Measurements from ENCODE around the gene ZNF821. TPM values are rescaled to one million over a fixed set of nuclear protein-coding genes. Genes with fewer than 3 reads are reported as not detected.

Gene ZNF821
- total RNA-seq, 1 experiment from 2014 or later, result 19.8 TPM

GRCh38 chr16:71859762-71860521, 24.0 kb downstream of the ZNF821 start:
- no peak for DNase-seq
- no peaks in the 10 kb centered on the region for H3K27me3 ChIP-seq (ENCODE audit: control insufficient read depth, insufficient read depth, low read length)
- H3K36me3 ChIP-seq (replicated peaks; ENCODE audit: control insufficient read depth, insufficient read depth, low read length), result peaks cover 14% of the 10 kb centered on the region
- no peak overlapping the region for H3K4me3 ChIP-seq (ENCODE audit: insufficient read depth, low read depth, low read length)

GRCh38 chr16:71855937-71856662, 27.9 kb downstream of the ZNF821 start:
- Histone ChIP-seq H3K36me3 (replicated peaks; ENCODE audit: control insufficient read depth, insufficient read depth, low read length) (peaks cover 3% of the 10 kb centered on the region), H3K4me3 (ENCODE audit: insufficient read depth, low read depth, low read length) (no peak overlapping the region), H3K27me3 (ENCODE audit: control insufficient read depth, insufficient read depth, low read length) (no peaks in the 10 kb centered on the region)

GRCh38 chr16:71854369-71854948, 29.5 kb downstream of the ZNF821 start:
- peaks cover 11% of the 10 kb centered on the region for H3K36me3 ChIP-seq (replicated peaks; ENCODE audit: control insufficient read depth, insufficient read depth, low read length)
- H3K27me3 ChIP-seq (ENCODE audit: control insufficient read depth, insufficient read depth, low read length), result no peaks in the 10 kb centered on the region
- no peak overlapping the region for H3K4me3 ChIP-seq (ENCODE audit: insufficient read depth, low read depth, low read length)
- no peak for DNase-seq

More at GRCh38 chr16:71855937-71856662, 27.9 kb downstream of the ZNF821 start:
- no peak for DNase-seq

- no peak for DNase-seq
- peaks cover 14% of the 10 kb centered on the region for H3K36me3 ChIP-seq (replicated peaks; ENCODE audit: control insufficient read depth, insufficient read depth, low read length)
- H3K27me3 ChIP-seq (ENCODE audit: control insufficient read depth, insufficient read depth, low read length), result no peaks in the 10 kb centered on the region
- H3K4me3 ChIP-seq (ENCODE audit: insufficient read depth, low read depth, low read length), result no peak overlapping the region
Measured at GRCh38 chr16:71853413-71853812, 30.6 kb downstream of the ZNF821 start.

DNA sequence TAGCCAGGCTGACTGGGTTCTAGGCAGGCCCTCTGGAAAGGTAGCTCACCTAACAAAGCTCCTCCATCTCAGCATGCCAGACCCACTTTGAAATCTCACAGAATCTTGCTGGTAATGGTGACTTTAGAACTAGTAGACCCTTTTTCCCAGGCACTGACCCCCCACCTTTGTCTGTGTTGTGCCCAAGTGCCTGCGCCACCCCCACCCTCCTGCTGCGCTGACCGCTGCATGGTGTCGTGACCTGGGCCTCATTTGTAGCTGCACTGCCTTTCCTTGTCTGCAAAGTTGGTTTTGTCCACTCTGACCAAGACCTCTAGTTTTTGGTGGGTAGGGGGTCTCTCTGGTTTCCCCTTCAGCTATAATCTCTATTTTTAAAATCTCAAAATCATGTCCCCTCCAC, 31.4 kb downstream of the ZNF821 start:
- no peak for DNase-seq
- no peak overlapping the region for H3K4me3 ChIP-seq (ENCODE audit: insufficient read depth, low read depth, low read length)
- peaks cover 14% of the 10 kb centered on the region for H3K36me3 ChIP-seq (replicated peaks; ENCODE audit: control insufficient read depth, insufficient read depth, low read length)
- H3K27me3 ChIP-seq (ENCODE audit: control insufficient read depth, insufficient read depth, low read length), result no peaks in the 10 kb centered on the region

- no peak for DNase-seq
- no peaks in the 10 kb centered on the region for H3K27me3 ChIP-seq (ENCODE audit: control insufficient read depth, insufficient read depth, low read length)
- H3K4me3 ChIP-seq (ENCODE audit: insufficient read depth, low read depth, low read length), result no peak overlapping the region
- H3K36me3 ChIP-seq (replicated peaks; ENCODE audit: control insufficient read depth, insufficient read depth, low read length), result peaks cover 14% of the 10 kb centered on the region
Measured at GRCh38 chr16:71852158-71852557, 31.8 kb downstream of the ZNF821 start.

- peaks cover 14% of the 10 kb centered on the region for H3K36me3 ChIP-seq (replicated peaks; ENCODE audit: control insufficient read depth, insufficient read depth, low read length)
- H3K27me3 ChIP-seq (ENCODE audit: control insufficient read depth, insufficient read depth, low read length), result no peaks in the 10 kb centered on the region
- no peak for DNase-seq
- no peak overlapping the region for H3K4me3 ChIP-seq (ENCODE audit: insufficient read depth, low read depth, low read length)
Measured at GRCh38 chr16:71851746-71852145, 32.2 kb downstream of the ZNF821 start.

DNA sequence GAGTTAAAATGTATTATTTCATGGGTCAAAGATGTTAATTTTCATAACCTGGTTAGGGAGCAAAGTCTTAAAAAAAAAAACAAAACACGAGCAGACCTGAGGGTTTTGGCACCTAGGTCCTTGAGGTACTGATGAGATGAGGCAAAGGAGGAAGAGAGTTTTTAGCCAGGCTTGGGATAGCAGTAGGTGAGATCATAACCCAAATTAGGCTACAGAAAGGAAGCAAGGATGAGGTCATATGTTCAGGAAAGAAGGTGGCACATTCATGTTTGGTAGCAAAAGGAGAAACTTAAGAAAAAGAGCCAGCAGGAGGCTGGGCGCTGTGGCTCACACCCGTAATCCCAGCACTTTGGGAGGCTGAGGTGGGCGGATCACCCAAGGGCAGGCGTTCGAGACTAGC, 35.4 kb downstream of the ZNF821 start:
- Histone ChIP-seq H3K4me3 (ENCODE audit: insufficient read depth, low read depth, low read length) (no peak overlapping the region), H3K36me3 (replicated peaks; ENCODE audit: control insufficient read depth, insufficient read depth, low read length) (peaks cover 14% of the 10 kb centered on the region), H3K27me3 (ENCODE audit: control insufficient read depth, insufficient read depth, low read length) (no peaks in the 10 kb centered on the region)
- DNase-seq, result no peak

DNA sequence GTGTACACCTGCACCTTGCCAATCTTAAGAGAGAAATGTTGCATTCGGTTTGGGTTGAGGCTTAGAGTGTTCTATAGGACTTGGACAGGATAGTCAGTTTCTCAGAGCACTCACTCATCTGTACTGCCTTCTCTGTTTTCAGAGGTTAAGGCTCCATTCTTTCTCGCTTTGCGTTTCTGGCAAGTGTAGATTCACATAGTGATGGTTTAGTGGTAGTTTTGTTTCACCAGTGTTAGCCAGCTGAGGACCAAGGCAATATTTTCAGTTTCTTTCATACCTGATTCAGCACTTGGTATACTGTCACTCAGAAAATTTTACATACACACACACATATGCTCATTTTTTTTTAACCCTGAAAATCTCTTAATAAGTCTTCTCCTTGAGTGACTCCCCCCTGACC, 36.9 kb downstream of the ZNF821 start:
- H3K4me3 ChIP-seq (ENCODE audit: insufficient read depth, low read depth, low read length), result peak overlapping the region; percentile 95
- H3K27me3 ChIP-seq (ENCODE audit: control insufficient read depth, insufficient read depth, low read length), result no peaks in the 10 kb centered on the region
- no peak for DNase-seq
- H3K36me3 ChIP-seq (replicated peaks; ENCODE audit: control insufficient read depth, insufficient read depth, low read length), result peaks cover 14% of the 10 kb centered on the region

- H3K36me3 ChIP-seq (replicated peaks; ENCODE audit: control insufficient read depth, insufficient read depth, low read length), result peaks cover 12% of the 10 kb centered on the region
- peak; percentile 59 for DNase-seq
- no peaks in the 10 kb centered on the region for H3K27me3 ChIP-seq (ENCODE audit: control insufficient read depth, insufficient read depth, low read length)
Measured at GRCh38 chr16:71846431-71846830, 37.6 kb downstream of the ZNF821 start.

DNA sequence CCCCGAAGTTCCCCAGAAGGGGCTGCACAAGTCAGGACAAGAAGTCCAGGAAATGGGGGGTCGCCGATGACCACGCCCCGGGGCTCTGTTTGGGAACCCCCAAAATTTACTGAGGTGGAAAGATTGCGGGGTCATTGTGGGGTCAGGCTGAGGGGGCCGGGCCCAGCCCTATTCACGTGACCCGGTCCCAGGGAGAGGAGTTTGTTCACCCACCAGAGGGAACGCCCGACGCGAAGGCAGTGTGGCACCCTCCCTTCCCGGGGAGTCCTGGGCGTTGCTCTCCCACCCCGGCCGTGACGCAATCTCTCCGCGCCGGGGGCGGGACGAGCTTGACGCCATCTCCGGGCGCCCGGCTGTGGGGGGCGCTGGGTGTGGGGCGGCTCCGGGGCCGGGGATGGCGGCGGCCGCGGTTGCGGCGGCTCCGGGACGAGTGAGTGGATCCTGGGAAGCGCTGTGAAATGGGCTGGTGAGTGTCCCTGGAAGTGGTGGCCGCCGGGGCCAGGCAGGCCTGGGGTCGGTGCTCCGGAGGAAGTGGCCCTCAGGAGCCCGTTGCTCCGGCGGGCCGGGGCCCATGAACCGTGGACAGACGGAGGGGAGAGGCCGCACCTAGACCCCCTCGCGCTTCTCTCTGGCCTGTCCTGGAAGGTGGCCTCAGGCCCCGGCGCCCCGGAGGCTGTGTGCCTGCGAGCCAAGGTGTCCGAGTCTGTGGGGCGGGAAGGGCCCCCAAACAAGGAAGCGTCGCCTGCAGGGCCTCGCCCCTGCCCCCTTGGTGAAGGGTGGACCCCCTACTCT, 38.1 kb downstream of the ZNF821 start, which contains the start of gene ATXN1L:
ATXN1L (plus strand) TSS at position 338 of the 792 bp plus-strand sequence. CDS start 3,765 bp downstream, outside the sequence.
- peaks cover 11% of the 10 kb centered on the region for H3K36me3 ChIP-seq (replicated peaks; ENCODE audit: control insufficient read depth, insufficient read depth, low read length)
- DNase-seq, result peak; percentile 99
- H3K4me3 ChIP-seq (ENCODE audit: insufficient read depth, low read depth, low read length), result peak within 1 kb of the TSS; percentile 95
- H3K27me3 ChIP-seq (ENCODE audit: control insufficient read depth, insufficient read depth, low read length), result no peaks in the 10 kb centered on the region

More at GRCh38 chr16:71846431-71846830, 37.6 kb downstream of the ZNF821 start:
- peak overlapping the region; percentile 95 for H3K4me3 ChIP-seq (ENCODE audit: insufficient read depth, low read depth, low read length)

DNA sequence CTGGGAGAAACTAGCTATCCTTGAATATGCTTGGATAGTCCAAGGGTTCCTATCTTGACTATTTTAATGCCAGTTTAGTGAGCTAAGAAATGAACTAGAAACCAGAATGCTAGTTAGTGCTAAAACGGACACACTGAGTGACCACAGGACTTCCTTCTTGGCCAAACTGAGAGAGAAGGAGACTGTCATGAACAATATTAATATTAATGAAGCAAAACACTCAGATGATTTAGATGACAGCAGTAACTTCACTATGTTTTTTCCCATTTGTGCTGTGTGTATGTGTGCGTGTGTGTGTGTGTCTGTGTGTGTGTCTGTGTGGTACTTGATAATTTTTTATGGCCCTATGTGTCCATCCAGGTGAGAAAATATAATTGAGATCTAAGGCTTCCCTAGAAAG, 40.4 kb downstream of the ZNF821 start:
- no peak for DNase-seq
- Histone ChIP-seq H3K4me3 (ENCODE audit: insufficient read depth, low read depth, low read length) (no peak overlapping the region), H3K27me3 (ENCODE audit: control insufficient read depth, insufficient read depth, low read length) (no peaks in the 10 kb centered on the region), H3K36me3 (replicated peaks; ENCODE audit: control insufficient read depth, insufficient read depth, low read length) (no peaks in the 10 kb centered on the region; the same call in 1 of the 2 replicates)

DNA sequence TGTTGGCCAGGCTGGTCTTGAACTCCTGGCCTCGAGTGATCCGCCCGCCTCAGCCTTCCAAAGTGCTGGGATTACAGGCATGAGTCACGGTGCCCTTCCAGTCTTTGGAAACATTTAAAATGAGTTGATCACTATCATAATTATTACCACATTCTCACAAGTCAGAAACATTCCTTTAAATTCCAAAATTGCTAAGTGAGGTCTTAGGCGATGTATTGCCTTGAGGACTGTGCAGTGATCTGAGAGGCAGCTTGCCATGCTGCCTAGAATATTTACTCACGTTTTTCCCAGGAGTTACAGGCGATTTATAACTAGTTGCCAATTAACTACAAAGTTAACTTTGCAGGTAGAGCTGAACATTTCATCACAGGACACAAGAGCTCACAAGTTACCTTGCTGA, 43.9 kb downstream of the ZNF821 start:
- no peak for DNase-seq
- Histone ChIP-seq H3K4me3 (ENCODE audit: insufficient read depth, low read depth, low read length) (no peak overlapping the region), H3K27me3 (ENCODE audit: control insufficient read depth, insufficient read depth, low read length) (no peaks in the 10 kb centered on the region), H3K36me3 (replicated peaks; ENCODE audit: control insufficient read depth, insufficient read depth, low read length) (no peaks in the 10 kb centered on the region)

DNA sequence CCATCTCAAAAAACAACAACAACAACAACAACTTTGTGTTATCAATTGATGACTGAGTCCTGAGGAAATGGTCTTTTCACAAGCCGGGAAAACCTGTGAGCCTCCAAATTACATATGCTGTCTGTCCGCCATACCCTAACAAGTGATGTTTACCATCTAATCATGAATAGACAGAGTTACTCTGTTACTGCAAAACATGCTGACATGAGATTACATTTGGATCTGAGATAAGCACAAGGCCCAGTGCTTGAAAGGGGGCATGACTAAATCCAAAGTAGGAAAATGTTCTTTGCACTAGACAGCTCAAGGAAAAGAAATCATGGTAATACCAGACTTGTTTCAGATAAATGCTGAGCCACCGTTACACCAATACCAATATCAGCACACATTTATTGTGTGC, 46.8 kb downstream of the ZNF821 start:
- Histone ChIP-seq H3K27me3 (ENCODE audit: control insufficient read depth, insufficient read depth, low read length) (no peaks in the 10 kb centered on the region), H3K4me3 (ENCODE audit: insufficient read depth, low read depth, low read length) (no peak overlapping the region), H3K36me3 (replicated peaks; ENCODE audit: control insufficient read depth, insufficient read depth, low read length) (no peaks in the 10 kb centered on the region)
- DNase-seq, result no peak
